AG20443 (cell line): ENCODE results near the gene VIM.

Source experiments
- DNase-seq: peaks from one replicate; pipeline ENCODE4 v3.0.0; 2012; ENCODE audit warnings: low spot score, mixed read lengths

The VIM gene

GRCh38 chr10:17209881-17210280 is 18.2 kb upstream of the VIM start:
- no peak for DNase-seq

GRCh38 chr10:17210361-17210760 is 17.7 kb upstream of the VIM start:
- no peak for DNase-seq

GRCh38 chr10:17212802-17213221 is 15.2 kb upstream of the VIM start:
- DNase-seq: no peak

DNA sequence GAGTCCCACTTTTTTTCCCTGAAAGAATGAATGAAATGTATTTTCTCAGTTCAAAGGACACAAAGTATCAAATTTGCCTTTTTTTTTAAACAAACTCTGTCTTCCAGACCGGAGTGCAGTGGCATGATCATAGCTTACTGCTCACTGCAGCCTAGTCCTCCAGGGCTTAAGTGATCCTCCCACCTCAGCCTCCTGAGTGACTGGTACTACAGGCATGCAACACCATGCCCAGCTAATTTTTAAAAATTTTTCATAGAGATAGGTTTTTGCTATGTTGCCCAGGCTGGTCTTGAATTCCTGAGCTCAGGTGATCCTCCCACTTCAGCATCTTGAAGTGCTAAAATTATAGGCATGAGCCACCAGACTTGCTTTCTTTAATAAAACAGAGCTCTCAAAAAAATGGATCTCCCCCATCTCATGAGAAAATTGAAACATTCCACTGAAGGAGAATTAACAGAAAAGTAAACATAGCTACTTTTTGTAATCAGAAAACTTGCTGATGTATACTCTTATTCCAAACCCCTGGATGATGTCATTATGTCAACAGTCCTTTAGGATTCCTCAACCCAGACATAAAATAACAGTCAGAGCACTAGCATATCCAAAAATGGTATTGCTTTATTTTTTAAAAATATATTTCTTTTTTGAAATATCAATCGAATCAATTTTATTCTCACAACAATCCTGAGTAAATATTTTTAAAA is 14.2 kb upstream of the VIM start:
- DNase-seq: no peak

- DNase-seq: no peak
These were observed 13.5 kb upstream of the VIM start for GRCh38 chr10:17214526-17214925.

DNA sequence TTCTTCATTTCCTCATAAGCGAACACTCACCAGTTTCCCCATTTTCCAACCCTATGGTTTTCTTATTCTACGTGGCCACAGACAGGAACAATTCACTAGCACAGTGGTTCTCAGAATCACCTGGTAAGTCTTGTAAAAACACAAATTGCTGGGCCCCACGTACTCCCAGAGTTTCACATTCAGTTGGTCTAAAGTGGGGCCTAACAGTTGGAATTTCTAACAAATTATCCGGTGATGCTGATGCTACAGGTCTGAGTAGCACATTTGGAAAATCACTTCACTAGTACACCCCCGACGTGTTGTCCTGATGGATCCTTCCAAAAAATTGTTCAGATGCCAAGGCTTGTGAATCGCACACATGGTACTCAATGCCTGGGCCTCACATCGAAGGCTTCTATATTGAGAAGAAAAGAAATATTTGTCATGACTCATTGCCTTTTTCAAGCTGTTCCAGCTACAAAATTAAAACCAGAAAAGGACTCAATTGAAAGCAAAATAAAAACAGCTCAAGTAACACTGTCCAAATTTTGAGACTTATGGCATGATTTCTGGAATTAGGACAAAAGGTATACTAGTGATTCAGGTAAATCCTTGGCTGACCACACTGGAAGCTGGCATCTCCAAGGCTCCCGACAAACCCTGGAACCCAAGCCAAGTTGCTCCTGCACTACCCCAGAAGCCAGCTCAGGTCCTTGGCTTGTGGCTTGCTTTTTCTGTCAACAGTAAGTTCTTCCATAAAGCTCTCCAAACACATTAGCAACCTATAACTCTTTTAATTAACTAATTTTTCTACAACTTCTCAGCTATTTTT is 12.9 kb upstream of the VIM start:
- peak; percentile 55 for DNase-seq

GRCh38 chr10:17215782-17216122 is 12.3 kb upstream of the VIM start:
- DNase-seq: no peak

- peak; percentile 67 for DNase-seq
These were observed 11.7 kb upstream of the VIM start for GRCh38 chr10:17216217-17216900.

GRCh38 chr10:17216901-17217395 is 11.1 kb upstream of the VIM start:
- no peak for DNase-seq

DNA sequence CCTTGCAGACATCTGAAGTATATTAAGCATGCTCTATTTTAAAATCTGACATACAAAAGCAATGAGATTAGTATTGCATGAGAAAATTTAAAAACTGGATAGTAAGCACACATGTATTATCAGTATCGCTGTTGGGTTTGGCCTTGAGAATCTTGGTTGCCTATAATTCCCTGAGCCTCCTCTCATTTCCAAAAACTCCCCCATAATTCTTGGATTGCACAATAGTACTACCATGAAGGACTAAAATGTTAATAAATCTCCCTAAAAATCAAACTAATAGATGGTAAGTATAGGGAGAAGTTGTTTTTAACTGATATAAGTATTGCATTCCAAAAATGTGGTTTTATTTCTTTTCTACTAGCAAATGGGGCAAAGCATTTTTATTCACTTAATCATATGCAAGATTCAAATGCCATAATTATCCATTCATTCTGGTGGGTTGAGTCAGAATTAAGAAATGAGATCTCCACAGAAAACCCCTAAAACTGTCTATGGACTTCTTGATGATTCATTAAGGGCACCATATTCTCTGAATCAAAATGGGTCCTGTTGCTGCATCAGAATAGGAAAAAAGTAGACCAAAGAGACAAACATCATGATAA is 10.3 kb upstream of the VIM start:
- DNase-seq: peak; percentile 57

DNA sequence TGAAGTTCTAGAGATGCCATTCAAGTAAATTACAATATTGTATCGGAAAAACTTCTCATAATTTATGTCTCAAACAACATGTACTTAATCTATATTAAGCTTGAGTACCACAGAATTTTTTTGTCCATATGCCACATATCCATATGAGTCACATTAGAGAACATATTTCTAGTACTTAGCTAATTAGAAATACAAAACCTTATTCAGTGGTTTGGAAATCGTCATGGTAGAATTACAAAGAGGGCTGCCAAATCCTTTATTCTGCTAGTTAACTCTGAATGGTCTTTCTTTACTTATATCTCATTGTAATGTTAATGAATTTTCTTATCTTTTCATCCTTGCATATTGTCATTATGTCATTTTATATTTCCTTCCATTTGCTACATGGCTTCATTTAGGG is 9.0 kb upstream of the VIM start:
- no peak for DNase-seq

GRCh38 chr10:17220652-17221100 is 7.4 kb upstream of the VIM start:
- DNase-seq: no peak

- DNase-seq: no peak
These were observed 5.7 kb upstream of the VIM start for GRCh38 chr10:17222329-17222728.

- no peak for DNase-seq
These were observed 2.2 kb upstream of the VIM start for GRCh38 chr10:17225808-17226207.

GRCh38 chr10:17226891-17227303 is 1.1 kb upstream of the VIM start:
- DNase-seq: no peak

DNA sequence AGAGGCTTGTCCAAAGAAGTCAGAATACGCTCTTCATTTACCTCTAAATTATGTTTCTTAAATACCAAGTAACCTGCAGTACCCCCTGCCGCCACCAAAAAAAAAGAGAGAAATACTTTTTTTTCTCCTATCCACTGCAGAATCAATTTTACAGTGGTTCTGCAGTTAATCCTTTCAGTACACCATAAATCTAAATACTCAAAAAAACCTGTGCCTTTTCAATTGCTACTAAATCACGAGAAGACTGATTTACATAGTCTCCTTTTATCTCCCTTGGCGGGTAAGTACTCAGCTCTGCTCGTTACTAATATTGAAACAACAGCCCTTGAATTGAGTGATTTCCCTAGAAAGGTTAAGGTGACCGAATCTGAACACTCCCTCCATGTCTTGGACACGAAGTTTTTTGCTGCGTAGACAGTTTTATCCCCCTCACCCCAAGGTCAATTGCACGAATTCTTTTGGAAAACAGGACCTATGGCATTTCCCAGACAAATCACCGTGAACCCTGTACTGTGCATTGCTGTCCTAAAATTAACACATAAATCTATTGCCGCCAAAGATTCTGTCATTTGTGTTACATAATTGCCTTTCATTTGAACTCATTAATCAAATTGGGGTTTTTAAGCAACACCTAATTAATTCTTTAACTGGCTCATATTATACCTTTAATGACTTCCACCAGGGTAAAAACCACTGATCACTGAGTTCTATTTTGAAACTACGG is 512 bp upstream of the VIM start:
- DNase-seq: no peak

DNA sequence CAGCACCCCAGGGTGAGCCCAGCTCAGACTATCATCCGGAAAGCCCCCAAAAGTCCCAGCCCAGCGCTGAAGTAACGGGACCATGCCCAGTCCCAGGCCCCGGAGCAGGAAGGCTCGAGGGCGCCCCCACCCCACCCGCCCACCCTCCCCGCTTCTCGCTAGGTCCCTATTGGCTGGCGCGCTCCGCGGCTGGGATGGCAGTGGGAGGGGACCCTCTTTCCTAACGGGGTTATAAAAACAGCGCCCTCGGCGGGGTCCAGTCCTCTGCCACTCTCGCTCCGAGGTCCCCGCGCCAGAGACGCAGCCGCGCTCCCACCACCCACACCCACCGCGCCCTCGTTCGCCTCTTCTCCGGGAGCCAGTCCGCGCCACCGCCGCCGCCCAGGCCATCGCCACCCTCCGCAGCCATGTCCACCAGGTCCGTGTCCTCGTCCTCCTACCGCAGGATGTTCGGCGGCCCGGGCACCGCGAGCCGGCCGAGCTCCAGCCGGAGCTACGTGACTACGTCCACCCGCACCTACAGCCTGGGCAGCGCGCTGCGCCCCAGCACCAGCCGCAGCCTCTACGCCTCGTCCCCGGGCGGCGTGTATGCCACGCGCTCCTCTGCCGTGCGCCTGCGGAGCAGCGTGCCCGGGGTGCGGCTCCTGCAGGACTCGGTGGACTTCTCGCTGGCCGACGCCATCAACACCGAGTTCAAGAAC is 1.1 kb downstream of the VIM start:
- DNase-seq: peak; percentile 91

DNA sequence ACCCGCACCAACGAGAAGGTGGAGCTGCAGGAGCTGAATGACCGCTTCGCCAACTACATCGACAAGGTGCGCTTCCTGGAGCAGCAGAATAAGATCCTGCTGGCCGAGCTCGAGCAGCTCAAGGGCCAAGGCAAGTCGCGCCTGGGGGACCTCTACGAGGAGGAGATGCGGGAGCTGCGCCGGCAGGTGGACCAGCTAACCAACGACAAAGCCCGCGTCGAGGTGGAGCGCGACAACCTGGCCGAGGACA is 1.6 kb downstream of the VIM start:
- DNase-seq: no peak

DNA sequence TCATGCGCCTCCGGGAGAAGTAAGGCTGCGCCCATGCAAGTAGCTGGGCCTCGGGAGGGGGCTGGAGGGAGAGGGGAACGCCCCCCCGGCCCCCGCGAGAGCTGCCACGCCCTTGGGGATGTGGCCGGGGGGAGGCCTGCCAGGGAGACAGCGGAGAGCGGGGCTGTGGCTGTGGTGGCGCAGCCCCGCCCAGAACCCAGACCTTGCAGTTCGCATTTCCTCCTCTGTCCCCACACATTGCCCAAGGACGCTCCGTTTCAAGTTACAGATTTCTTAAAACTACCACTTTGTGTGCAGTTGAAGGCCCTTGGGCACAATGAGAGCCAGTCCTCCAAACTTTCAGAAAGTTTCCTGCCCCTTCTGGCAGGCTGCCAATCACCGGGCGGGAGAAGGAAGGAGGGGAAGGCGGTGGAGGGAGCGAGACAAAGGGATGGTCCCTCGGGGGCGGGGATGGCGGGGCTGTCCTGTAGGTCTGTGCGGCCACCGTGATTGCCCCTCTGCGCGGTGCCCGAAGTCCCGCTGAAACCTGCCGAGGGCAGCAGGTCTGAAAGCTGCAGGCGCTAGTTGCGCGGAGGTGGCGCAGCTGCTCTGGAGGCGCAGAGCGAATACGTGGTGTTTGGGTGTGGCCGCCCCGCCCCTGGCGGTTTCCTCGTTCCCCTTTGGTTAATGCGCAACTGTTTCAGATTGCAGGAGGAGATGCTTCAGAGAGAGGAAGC is 2.1 kb downstream of the VIM start:
- peak; percentile 68 for DNase-seq

- no peak for DNase-seq
These were observed 3.7 kb downstream of the VIM start for GRCh38 chr10:17231788-17232187.
